AG09309 (cell line): ENCODE data around the gene ZNF615.
"Not testable (repeated sequence)": the region's sequence is repeated elsewhere in the genome, so short reads cannot be mapped to it uniquely, and the experiment has no call there.

Experiments used
- DNase-seq: peaks from one replicate; pipeline ENCODE4 v3.0.0-alpha.2; 2010; ENCODE audit warnings: low read depth
- H3K4me3 ChIP-seq: 2 replicates; pipeline ENCODE4 v1.5.1; 2011; ENCODE audit warnings: mild to moderate bottlenecking, low read depth, low read length, moderate library complexity; ENCODE audit not compliant: control insufficient read depth
- TF ChIP-seq, protein P1 (sequence below): IDR thresholded peaks from 2 replicates; pipeline ENCODE4 v1.5.1; 2011; ENCODE audit warnings: mild to moderate bottlenecking, low read depth, low read length, inconsistent platforms; ENCODE audit not compliant: insufficient read depth, control insufficient read depth; ENCODE audit errors: missing control alignments

ZNF615 gene

DNA sequence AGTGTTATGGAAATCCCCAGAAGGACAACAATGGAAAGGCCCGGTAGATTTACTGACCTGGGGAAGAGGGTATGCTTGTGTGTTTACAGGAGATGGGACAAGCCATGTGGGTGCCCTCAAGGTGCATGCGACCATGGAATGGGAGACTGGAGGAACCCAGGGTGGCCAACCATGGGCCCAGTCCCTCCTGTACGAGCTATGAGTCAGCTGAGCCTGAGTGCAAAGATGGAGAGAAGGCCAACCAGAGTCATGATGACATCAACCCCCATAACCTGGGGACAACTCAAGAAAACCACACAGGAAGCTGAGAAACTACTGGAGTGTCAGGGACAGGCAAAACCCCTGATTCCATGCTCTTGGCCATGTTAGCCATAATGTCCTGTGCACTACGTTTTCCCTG, 29.1 kb downstream of the ZNF615 start:
- TF ChIP-seq, protein P1, sequence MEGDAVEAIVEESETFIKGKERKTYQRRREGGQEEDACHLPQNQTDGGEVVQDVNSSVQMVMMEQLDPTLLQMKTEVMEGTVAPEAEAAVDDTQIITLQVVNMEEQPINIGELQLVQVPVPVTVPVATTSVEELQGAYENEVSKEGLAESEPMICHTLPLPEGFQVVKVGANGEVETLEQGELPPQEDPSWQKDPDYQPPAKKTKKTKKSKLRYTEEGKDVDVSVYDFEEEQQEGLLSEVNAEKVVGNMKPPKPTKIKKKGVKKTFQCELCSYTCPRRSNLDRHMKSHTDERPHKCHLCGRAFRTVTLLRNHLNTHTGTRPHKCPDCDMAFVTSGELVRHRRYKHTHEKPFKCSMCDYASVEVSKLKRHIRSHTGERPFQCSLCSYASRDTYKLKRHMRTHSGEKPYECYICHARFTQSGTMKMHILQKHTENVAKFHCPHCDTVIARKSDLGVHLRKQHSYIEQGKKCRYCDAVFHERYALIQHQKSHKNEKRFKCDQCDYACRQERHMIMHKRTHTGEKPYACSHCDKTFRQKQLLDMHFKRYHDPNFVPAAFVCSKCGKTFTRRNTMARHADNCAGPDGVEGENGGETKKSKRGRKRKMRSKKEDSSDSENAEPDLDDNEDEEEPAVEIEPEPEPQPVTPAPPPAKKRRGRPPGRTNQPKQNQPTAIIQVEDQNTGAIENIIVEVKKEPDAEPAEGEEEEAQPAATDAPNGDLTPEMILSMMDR = no peak
- H3K4me3 ChIP-seq = no peak overlapping the region
- DNase-seq = no peak

DNA sequence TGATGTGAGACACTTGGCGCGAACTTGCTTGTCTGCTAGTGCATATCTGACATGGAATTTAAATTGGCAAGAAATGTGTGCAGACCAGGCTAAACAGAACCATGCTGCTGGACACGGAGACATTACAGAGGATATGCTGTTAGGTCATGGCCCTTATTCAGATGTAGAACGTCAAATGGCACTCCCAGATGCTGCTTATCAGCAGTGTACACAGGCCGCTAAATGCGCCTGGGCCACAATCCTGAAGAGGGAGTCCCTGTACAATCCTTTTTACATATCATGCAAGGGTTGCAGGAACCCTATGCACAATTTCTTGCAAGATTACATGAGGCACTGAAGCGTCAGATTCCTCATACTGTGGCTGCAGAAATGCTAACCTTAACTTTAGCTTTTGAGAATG, 30.7 kb downstream of the ZNF615 start:
- TF ChIP-seq, protein P1 = no peak
- DNase-seq = no peak
- no peak overlapping the region for H3K4me3 ChIP-seq

DNA sequence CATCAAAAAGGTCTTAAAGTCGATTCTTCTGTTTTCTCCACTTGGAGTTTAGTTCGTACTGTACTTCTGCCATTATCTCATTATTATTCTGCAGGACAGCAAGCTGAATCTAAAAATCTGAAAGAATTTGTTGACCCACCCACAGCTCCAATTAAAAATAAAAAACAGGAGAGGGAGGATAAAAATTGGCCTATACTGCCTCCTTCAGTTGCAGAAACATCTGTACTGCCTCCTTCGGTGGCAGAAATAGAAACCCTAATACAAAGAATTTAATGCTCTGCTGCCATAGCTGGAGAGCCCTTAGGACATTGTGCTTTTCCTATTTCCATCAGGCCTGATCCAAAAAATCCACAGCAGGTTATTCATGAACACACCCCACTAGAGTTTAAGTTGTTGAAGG, 31.2 kb downstream of the ZNF615 start:
- DNase-seq = no peak
- H3K4me3 ChIP-seq = no peak overlapping the region
- TF ChIP-seq, protein P1 = no peak

DNA sequence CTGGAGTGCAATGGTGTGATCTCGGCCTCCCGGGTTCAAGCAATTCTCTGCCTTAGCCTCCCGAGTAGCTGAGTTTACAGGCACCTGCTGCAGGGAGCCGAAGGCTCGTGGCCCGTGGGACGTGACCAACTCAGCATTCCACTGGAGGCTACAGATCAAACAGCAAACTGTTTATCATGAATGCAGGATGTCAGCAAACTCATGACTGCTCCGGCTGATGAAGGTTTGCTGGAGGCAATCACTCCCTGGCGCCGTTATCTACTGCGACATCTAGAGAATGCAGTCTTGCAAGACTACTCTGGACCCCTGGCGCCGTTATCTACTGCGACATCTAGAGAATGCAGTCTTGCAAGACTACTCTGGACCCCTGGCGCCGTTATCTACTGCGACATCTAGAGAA, 32.2 kb downstream of the ZNF615 start:
- not testable (repeated sequence) for DNase-seq, H3K4me3 ChIP-seq

DNA sequence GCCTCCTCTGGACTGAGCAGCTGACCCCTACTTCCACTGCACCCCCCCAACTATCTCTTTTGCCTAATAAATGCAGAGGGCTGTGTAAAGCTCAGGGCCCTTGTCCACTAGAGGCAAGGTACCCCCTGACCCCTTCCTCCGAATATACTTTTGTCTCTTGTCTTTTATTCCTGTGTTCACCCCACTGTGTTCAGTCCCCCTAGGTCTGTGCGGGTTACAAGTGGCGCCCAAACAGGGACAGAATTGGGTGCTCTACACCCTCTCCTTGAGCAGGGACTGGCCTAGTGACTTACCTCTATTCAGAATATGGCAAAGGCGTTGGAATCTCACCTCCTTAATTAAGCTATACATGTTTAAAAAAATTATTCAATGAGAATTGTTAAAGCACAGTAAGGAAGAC, 36.4 kb downstream of the ZNF615 start:
- no peak for DNase-seq
- TF ChIP-seq, protein P1 = no peak

DNA sequence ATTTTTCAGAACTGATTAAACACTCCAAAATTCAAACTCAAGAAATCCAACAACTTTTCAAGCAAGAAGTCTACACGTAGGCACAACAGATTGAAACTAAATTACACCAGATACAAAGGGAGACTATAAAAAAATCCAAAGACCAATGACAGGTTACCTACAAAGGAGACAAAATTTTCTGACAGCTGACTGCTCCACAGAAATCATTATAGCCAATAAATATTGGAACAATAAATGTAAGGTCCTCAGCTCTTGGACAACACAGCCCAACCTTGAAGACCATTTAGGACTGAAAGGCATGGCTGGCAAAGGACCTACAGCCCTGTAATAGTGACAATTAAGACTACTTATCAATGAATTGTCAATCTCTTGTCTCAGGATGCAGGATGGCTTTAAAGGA, 37.3 kb downstream of the ZNF615 start:
- DNase-seq = no peak
- no peak overlapping the region for H3K4me3 ChIP-seq
- TF ChIP-seq, protein P1 = no peak

More for the DNA sequence above, 36.4 kb downstream of the ZNF615 start:
- H3K4me3 ChIP-seq = no peak overlapping the region

DNA sequence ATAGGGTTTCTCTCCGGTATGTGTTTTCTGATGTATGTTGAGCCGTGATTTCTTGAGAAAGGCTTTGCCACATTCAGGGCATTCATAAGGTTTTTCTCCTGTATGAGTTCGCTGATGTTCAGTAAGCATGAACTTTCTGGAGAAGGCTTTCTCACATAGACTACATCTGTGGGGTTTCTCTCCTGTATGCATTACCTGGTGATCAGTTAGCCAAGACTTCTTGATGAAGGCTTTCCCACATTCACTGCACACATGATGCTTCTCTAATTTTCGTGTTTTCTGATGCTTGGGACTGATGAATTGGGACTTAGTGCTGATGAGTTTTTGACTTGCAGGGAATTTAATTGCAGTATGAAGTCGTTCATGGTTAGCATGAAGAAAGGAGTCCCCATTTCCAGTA, 42.4 kb downstream of the ZNF615 start:
- H3K4me3 ChIP-seq = no peak overlapping the region
- TF ChIP-seq, protein P1 = no peak
- DNase-seq = no peak

DNA sequence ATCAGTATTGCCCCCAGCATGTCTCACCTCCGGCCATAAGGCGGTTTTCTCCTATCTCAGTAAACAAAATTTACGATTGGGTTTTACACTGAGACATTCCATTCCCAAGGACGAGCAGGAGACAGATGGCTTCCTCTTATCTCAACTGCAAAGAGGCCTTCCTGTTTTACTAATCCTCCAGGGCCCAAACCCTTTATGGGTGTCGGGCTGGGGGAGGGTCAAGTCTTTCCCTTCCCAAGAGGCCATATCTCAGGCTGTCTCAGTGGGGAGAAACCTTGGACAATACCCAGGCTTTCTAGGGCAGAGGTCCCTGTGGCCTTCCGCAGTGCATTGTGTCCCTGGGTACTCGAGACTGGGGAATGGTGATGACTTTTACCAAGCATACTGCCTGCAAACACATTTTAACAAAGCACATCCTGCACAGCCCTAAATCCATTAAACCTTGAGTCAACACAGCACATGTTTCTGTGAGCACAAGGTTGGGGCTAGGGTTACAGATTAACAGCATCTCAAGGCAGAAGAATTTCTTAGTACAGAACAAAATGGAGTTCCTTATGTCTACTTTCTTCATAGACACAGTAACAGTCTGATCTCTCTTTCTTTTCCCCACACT, 47.3 kb downstream of the ZNF615 start:
- DNase-seq, H3K4me3 ChIP-seq: not testable (repeated sequence)
